DND-41 (cell line): ENCODE data around the gene PAM.

ENCODE experiments used
- CTCF ChIP-seq: IDR thresholded peaks from 2 replicates; pipeline ENCODE4 v1.5.1; 2012; ENCODE audit warnings: borderline replicate concordance, low read length, moderate library complexity, mild to moderate bottlenecking; ENCODE audit not compliant: poor library complexity, severe bottlenecking; ENCODE audit errors: extremely low read depth
- EZH2 ChIP-seq: IDR thresholded peaks from 3 replicates; pipeline ENCODE4 v1.6.1; 2012; ENCODE audit warnings: borderline replicate concordance, low read depth, mild to moderate bottlenecking, moderate library complexity, low read length, inconsistent platforms; ENCODE audit not compliant: severe bottlenecking

- no peak for TF ChIP-seq CTCF
- no peak for TF ChIP-seq EZH2
Observed at GRCh38 chr5:102772273-102772672, 17.2 kb downstream of the PAM start.
